ENCODE results near the gene PFDN1. TPM values are rescaled to one million over a fixed set of nuclear protein-coding genes. Genes with fewer than 3 reads are reported as not detected.

PFDN1 gene
- total and polyA plus RNA-seq, 8 donors: 45.7 to 98.9 (median 87.3) TPM

DNA sequence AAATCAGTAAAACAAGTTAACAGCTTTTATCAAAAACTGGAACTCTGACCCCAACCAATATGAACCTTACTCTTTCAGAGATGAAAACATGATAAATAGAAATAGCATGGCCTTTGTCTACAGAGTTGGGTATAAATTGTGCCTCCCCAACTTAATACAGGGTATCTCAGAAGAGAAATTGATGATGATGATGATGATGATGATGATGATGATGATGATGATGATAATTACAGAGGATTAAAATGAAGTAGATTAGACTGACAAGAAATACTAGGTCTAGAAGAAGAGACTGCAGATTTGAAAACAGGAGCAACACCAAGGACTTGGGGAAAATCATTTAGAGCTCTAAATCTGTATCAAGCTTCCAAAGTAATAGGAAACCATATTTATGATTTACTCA, 27.1 kb downstream of the PFDN1 start:
- DNase-seq (no peak), ATAC-seq (no peak)
- Histone ChIP-seq H3K36me3 (no peaks in the 10 kb centered on the region), H3K4me1 (peaks cover 6 to 24% of the 10 kb centered on the region in 2 donors), H3K9me3 (no peaks in the 10 kb centered on the region), H3K27ac (no peak overlapping the region), H3K27me3 (no peaks in the 10 kb centered on the region), H3K4me3 (no peak overlapping the region)
- no peak for TF ChIP-seq CTCF (IDR thresholded peaks at IDR 0.05)
- intact Hi-C loops (cut with DNase I): no loop called here

DNA sequence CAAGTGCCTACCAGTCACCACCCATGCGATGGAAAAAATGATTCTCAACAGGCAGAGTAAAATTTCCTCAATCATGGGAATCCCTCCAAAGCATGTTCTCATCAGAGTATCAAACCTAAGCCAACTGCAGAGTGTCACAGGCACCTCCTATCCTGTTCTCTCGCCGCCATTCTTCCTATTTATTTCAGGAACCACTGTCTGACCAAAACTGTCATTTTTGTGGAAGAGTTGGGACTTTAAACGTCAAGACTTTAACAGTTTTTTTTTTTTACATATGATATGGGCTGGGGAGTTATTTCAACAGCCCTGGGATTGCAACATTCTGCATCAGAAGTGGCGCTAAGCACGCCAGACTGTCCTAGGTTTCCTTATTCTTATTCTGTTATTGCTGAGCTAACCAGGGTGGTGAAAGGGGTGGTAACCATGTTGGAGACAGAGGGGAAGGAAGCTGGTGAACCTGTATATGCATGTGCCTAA, 29.5 kb downstream of the PFDN1 start:
- DNase-seq (peak in 2 of 4 donors; percentile 44 to 61), ATAC-seq (peak; percentile 92)
- Histone ChIP-seq H3K4me1 (peaks cover 6 to 24% of the 10 kb centered on the region in 2 donors), H3K4me3 (no peak overlapping the region), H3K27me3 (no peaks in the 10 kb centered on the region), H3K9me3 (no peaks in the 10 kb centered on the region), H3K36me3 (no peaks in the 10 kb centered on the region), H3K27ac (peak overlapping the region in 1 of 2 donors; percentile 57)
- intact Hi-C loops (cut with DNase I): no loop called here
- no peak for TF ChIP-seq CTCF (IDR thresholded peaks at IDR 0.05)

DNA sequence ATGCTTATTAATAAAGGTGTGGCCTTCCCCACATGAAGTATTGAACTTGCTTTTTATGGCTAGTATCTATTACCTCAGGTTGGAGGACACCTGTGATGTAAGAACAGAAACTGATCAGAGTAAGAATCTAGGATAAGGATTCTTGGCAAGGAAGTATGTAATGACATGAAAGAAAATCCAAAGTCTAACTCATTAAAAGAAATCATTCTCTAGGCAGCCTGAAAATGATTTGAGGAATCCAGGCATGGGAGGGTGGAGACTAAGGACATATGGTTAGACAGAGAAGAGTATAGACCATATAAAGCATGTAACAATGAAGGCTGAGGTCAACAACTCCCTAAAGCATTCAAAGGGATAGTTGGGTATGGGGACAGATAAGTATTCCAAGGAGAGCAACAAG, 32.9 kb downstream of the PFDN1 start:
- no peak for TF ChIP-seq CTCF (IDR thresholded peaks at IDR 0.05)
- ATAC-seq (no peak), DNase-seq (no peak)
- Histone ChIP-seq H3K27me3 (no peaks in the 10 kb centered on the region), H3K4me3 (no peak overlapping the region), H3K27ac (no peak overlapping the region), H3K36me3 (no peaks in the 10 kb centered on the region), H3K9me3 (no peaks in the 10 kb centered on the region), H3K4me1 (peaks cover 6 to 41% of the 10 kb centered on the region in 2 donors)
- intact Hi-C loops (cut with DNase I): no loop called here

- no peaks in the 10 kb centered on the region for H3K27me3 ChIP-seq
- H3K36me3 ChIP-seq: no peaks in the 10 kb centered on the region
- no peak for DNase-seq
- peak overlapping the region in 1 of 2 donors; percentile 30 for H3K27ac ChIP-seq
- H3K4me3 ChIP-seq: no peak overlapping the region
- no peak for ATAC-seq
- no peaks in the 10 kb centered on the region for H3K9me3 ChIP-seq
- intact Hi-C loops (cut with DNase I): no loop called here
- TF ChIP-seq CTCF (IDR thresholded peaks at IDR 0.05): no peak
- peaks cover 0 to 19% of the 10 kb centered on the region in 2 donors for H3K4me1 ChIP-seq
Measured at GRCh38 chr5:140267559-140268018, 35.3 kb downstream of the PFDN1 start.

DNA sequence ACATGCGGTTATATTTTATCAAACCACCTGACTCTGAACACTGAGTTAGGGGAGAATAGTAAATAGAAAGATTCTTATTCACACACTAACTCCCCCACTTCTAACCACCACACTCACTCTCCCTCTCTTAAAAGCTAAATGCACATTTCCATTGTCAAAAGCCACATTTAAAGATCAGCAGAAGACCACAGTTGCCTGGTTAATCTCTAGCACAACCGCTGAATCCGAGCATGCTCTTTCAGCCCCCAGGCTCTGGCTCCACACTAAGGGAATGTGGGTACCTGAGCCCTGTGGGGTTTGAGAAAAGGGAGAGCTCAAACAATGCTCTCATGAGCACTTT, 35.7 kb downstream of the PFDN1 start:
- Histone ChIP-seq H3K27ac (peak overlapping the region in 1 of 2 donors; percentile 30), H3K27me3 (no peaks in the 10 kb centered on the region), H3K9me3 (no peaks in the 10 kb centered on the region), H3K4me3 (no peak overlapping the region), H3K4me1 (peaks cover 3 to 19% of the 10 kb centered on the region in 2 donors), H3K36me3 (no peaks in the 10 kb centered on the region)
- DNase-seq (no peak), ATAC-seq (no peak)
- TF ChIP-seq CTCF (IDR thresholded peaks at IDR 0.05): no peak
- intact Hi-C loops (cut with DNase I): no loop called here

Data from left lung (tissue), 10 donors.